H1 (cell line): Measurements from ENCODE around the gene THAP4. TPM values are rescaled to one million over a fixed set of nuclear protein-coding genes. Genes with fewer than 3 reads are reported as not detected.
A peak's percentile ranks its signal among the peaks of the same experiment; 100 is the strongest.

Experiments
- CTCF ChIA-PET: fragments of 300-600 bp; sonication (Branson Sonifier 250); formaldehyde crosslinking; loops from one replicate; lab custom pipeline; 2021; ENCODE audit not compliant: partially characterized antibody; lab: Charles Lee
- POLR2A ChIA-PET: fragments of 300-600 bp; sonication (Branson Sonifier 250); formaldehyde crosslinking; loops from one replicate; lab custom pipeline; 2021; ENCODE audit warnings: inconsistent platforms; ENCODE audit not compliant: partially characterized antibody; lab: Charles Lee
- DNase-seq, 2 experiments: peaks; one replicate each; pipeline versions ENCODE4 v3.0.0 to v3.0.0-alpha.2; 2010 to 2022; ENCODE audit warnings: low spot score in 2 of 2, low read depth in 1 of 2, mixed read lengths in 1 of 2
- FAIRE-seq: peaks from 2 replicates; lab custom pipeline; 2011; peaks lifted over from hg19 to GRCh38; lab: Jason Lieb, UNC
- H2AFZ ChIP-seq: 2 replicates; pipeline ENCODE4 v1.8.1; 2012; ENCODE audit warnings: low read length, inconsistent platforms
- H2AK5ac ChIP-seq: 2 replicates; pipeline ENCODE4 v1.6.1; 2013; ENCODE audit warnings: low read depth, low read length
- H2BK120ac ChIP-seq: replicated peaks from 2 replicates; pipeline ENCODE3; 2013; ENCODE audit warnings: low read depth, low read length, inconsistent platforms
- H2BK12ac ChIP-seq: 2 replicates; pipeline ENCODE4 v1.6.1; 2013; ENCODE audit warnings: low read depth, low read length
- H2BK15ac ChIP-seq: 2 replicates; pipeline ENCODE4 v1.6.1; 2013; ENCODE audit warnings: low read length
- H2BK20ac ChIP-seq: 2 replicates; pipeline ENCODE4 v1.6.1; 2013; ENCODE audit warnings: low read length
- H2BK5ac ChIP-seq: 2 replicates; pipeline ENCODE4 v1.6.1; 2013; ENCODE audit warnings: low read depth, low read length
- H3K14ac ChIP-seq: 2 replicates; pipeline ENCODE4 v1.6.1; 2013; ENCODE audit warnings: inconsistent platforms; ENCODE audit not compliant: insufficient read length
- H3K18ac ChIP-seq: 2 replicates; pipeline ENCODE4 v1.6.1; 2013; ENCODE audit warnings: low read length; ENCODE audit errors: extremely low read depth
- H3K23ac ChIP-seq: 2 replicates; pipeline ENCODE4 v1.6.1; 2013; ENCODE audit warnings: inconsistent platforms; ENCODE audit not compliant: insufficient read length
- H3K23me2 ChIP-seq: 2 replicates; pipeline ENCODE4 v1.6.1; 2013; ENCODE audit warnings: low read depth, low read length
- H3K27ac ChIP-seq: 2 replicates; pipeline ENCODE4 v1.6.1; 2011; ENCODE audit warnings: low read depth, low read length, inconsistent platforms
- H3K27me3 ChIP-seq, 4 experiments: replicated peaks in 1 of 4; 1 replicate in 1 of 4; 2 replicates in 3 of 4; pipeline versions ENCODE4 v1.6.1 to v1.8.1; 2011 to 2013; ENCODE audit warnings: low read length in 3 of 4, mild to moderate bottlenecking in 3 of 4, inconsistent platforms in 2 of 4, mixed read lengths in 2 of 4, moderate library complexity in 1 of 4; ENCODE audit not compliant: control insufficient read depth in 3 of 4, insufficient read depth in 3 of 4; ENCODE audit errors: extremely low read depth in 1 of 4
- H3K36me3 ChIP-seq, 4 experiments: 2 replicates each; pipeline versions ENCODE4 v1.6.1 to v1.8.1; 2011 to 2013; ENCODE audit warnings: mild to moderate bottlenecking in 4 of 4, low read length in 3 of 4, moderate library complexity in 2 of 4, control low read depth in 1 of 4, inconsistent platforms in 1 of 4; ENCODE audit not compliant: insufficient read depth in 4 of 4, control insufficient read depth in 2 of 4
- H3K4ac ChIP-seq: replicated peaks from 2 replicates; pipeline ENCODE3; 2013; ENCODE audit warnings: low read length, low read depth, mixed read lengths, inconsistent platforms; ENCODE audit not compliant: insufficient read length
- H3K4me1 ChIP-seq, 4 experiments: replicated peaks in 1 of 4; 1 replicate in 1 of 4; 2 replicates in 3 of 4; pipeline versions ENCODE4 v1.6.1 to v1.8.1; 2011 to 2013; ENCODE audit warnings: low read length in 3 of 4, inconsistent platforms in 2 of 4, mixed read lengths in 1 of 4; ENCODE audit not compliant: insufficient read depth in 4 of 4, control insufficient read depth in 3 of 4
- H3K4me2 ChIP-seq, 2 experiments: 2 replicates each; pipeline versions ENCODE4 v1.6.1 to v1.8.1; 2011 to 2013; ENCODE audit warnings: low read depth in 2 of 2, low read length in 2 of 2, control low read depth in 1 of 2, inconsistent platforms in 1 of 2, mild to moderate bottlenecking in 1 of 2; ENCODE audit not compliant: insufficient read depth in 1 of 2
- H3K4me3 ChIP-seq, 4 experiments: fragments of 200-600, 300-600 bp in 1 of 4; sonication (generic), shearing (Covaris generic), sonication (Bioruptor Twin) in 1 of 4; 2 replicates each; pipeline versions ENCODE4 v1.5.1 to v1.8.1; 2011 to 2016; ENCODE audit warnings: low read length in 4 of 4, low read depth in 3 of 4, control low read depth in 2 of 4, inconsistent platforms in 2 of 4, mild to moderate bottlenecking in 2 of 4, mixed read lengths in 1 of 4, moderate library complexity in 1 of 4; ENCODE audit not compliant: insufficient read depth in 2 of 4; ENCODE audit errors: extremely low read depth in 1 of 4
- H3K56ac ChIP-seq: replicated peaks from 2 replicates; pipeline ENCODE3; 2013; ENCODE audit warnings: low read depth, mild to moderate bottlenecking, mixed read lengths, low read length, inconsistent platforms; ENCODE audit not compliant: insufficient read length
- H3K79me1 ChIP-seq: 2 replicates; pipeline ENCODE4 v1.6.1; 2013; ENCODE audit warnings: low read depth, low read length, control low read depth
- H3K79me2 ChIP-seq, 2 experiments: 2 replicates each; pipeline versions ENCODE4 v1.6.1 to v1.8.1; 2012 to 2013; ENCODE audit warnings: low read length in 2 of 2, mild to moderate bottlenecking in 2 of 2, inconsistent platforms in 1 of 2; ENCODE audit not compliant: insufficient read depth in 2 of 2, control insufficient read depth in 1 of 2
- H3K9ac ChIP-seq, 4 experiments: replicated peaks in 1 of 4; 1 replicate in 1 of 4; 2 replicates in 3 of 4; pipeline versions ENCODE4 v1.6.1 to v1.8.1; 2011 to 2013; ENCODE audit warnings: low read depth in 3 of 4, low read length in 3 of 4, control low read depth in 2 of 4, mild to moderate bottlenecking in 2 of 4, moderate library complexity in 2 of 4, inconsistent platforms in 1 of 4; ENCODE audit errors: extremely low read depth in 1 of 4
- H3K9me3 ChIP-seq, 2 experiments: 2 replicates each; pipeline versions ENCODE4 v1.6.1 to v1.8.1; 2012 to 2013; ENCODE audit warnings: mild to moderate bottlenecking in 2 of 2, moderate library complexity in 2 of 2, control low read depth in 1 of 2, inconsistent platforms in 1 of 2, low read depth in 1 of 2, low read length in 1 of 2, mixed read lengths in 1 of 2; ENCODE audit not compliant: insufficient read depth in 2 of 2
- H4K20me1 ChIP-seq, 2 experiments: replicated peaks in 1 of 2; 2 replicates each; pipeline versions ENCODE3 to v1.8.1; 2011 to 2013; ENCODE audit warnings: inconsistent platforms in 2 of 2, low read length in 2 of 2, mild to moderate bottlenecking in 1 of 2; ENCODE audit not compliant: insufficient read depth in 2 of 2, control insufficient read depth in 1 of 2
- H4K5ac ChIP-seq: 2 replicates; pipeline ENCODE4 v1.6.1; 2013; ENCODE audit warnings: low read length, low read depth, mixed read lengths, inconsistent platforms; ENCODE audit not compliant: insufficient read length
- H4K8ac ChIP-seq: 2 replicates; pipeline ENCODE4 v1.8.0; 2013; ENCODE audit warnings: mild to moderate bottlenecking, moderate library complexity, low read length, inconsistent platforms; ENCODE audit not compliant: insufficient read depth; ENCODE audit errors: extremely low read depth
- H4K91ac ChIP-seq: replicated peaks from 2 replicates; pipeline ENCODE3; 2013; ENCODE audit warnings: low read length, mixed read lengths, inconsistent platforms; ENCODE audit not compliant: insufficient read length
- CBX5 ChIP-seq: fragments of 300-800, 300-1000 bp; sonication (generic); IDR thresholded peaks from 2 replicates; pipeline ENCODE4 v1.7.1; 2016; ENCODE audit warnings: antibody characterized with exemption, low read length, low read depth
- CHD1 ChIP-seq: IDR thresholded peaks from 2 replicates; pipeline ENCODE4 v1.6.1; 2012; ENCODE audit warnings: low read depth, low read length, improper control_type of control experiment
- KDM4A ChIP-seq: IDR thresholded peaks from one replicate; pipeline ENCODE4 v1.7.1; 2012; ENCODE audit warnings: low read depth, mild to moderate bottlenecking, moderate library complexity, low read length, inconsistent platforms; ENCODE audit not compliant: severe bottlenecking
- POU5F1 ChIP-seq: IDR thresholded peaks from 2 replicates; pipeline ENCODE4 v1.6.1; 2011; ENCODE audit warnings: low read depth, mild to moderate bottlenecking, low read length, moderate library complexity
- RAD21 ChIP-seq, 2 experiments: IDR thresholded peaks in 1 of 2; conservative IDR thresholded peaks in 1 of 2; 2 replicates each; pipeline ENCODE4 v1.6.1; 2011; ENCODE audit warnings: low read depth in 2 of 2, low read length in 2 of 2, improper control_type of control experiment in 1 of 2, inconsistent platforms in 1 of 2, mild to moderate bottlenecking in 1 of 2, moderate library complexity in 1 of 2
- RBBP5 ChIP-seq: IDR thresholded peaks from 2 replicates; pipeline ENCODE4 v1.7.1; 2012; ENCODE audit warnings: low read depth, mild to moderate bottlenecking, inconsistent platforms, low read length, moderate library complexity, borderline replicate concordance
- WGBS, 2 experiments: shearing (Covaris generic) in 1 of 2; methylation state at CpG; one replicate each; pipeline versions ENCODE4 v1.1.6 to v1.1.7; 2013 to 2015; ENCODE audit warnings: low lambda C conversion rate in 2 of 2, mixed read lengths in 2 of 2, inconsistent platforms in 1 of 2, low coverage in 1 of 2, missing lambda C conversion rate in 1 of 2; ENCODE audit not compliant: insufficient replicate concordance in 2 of 2, insufficient coverage in 1 of 2, insufficient read length in 1 of 2; ENCODE audit errors: extremely low coverage in 1 of 2, missing lambda C conversion rate in 1 of 2; 5-methylcytosine and 5-hydroxymethylcytosine counted together
- polyA plus RNA-seq, 7 experiments: library from polyadenylated mRNA; depleted of rRNA in 3 of 7; stranded (reverse) in 5 of 7; unstranded in 2 of 7; fragments of >200 nt in 5 of 7; fragments of 200-250 nt in 2 of 7; gene quantifications; 1 replicate in 5 of 7; 2 replicates in 1 of 7; 4 replicates in 1 of 7; pipeline versions ENCODE4 v1.2.1 to v1.2.3, GENCODE V29; 2011 to 2013; ENCODE audit warnings: missing spikeins in 2 of 7, mixed read lengths in 2 of 7
- total RNA-seq: library from RNA; stranded (reverse); fragmentation: NEBNext Ultra II Directional; extraction: Animal tissue kit (Norgen Biotek cat#: 25700); gene quantifications from 2 replicates; pipeline ENCODE4 v1.2.1, GENCODE V29; 2021
- TF ChIP-seq, protein P1 (sequence below): IDR thresholded peaks from 2 replicates; pipeline ENCODE4 v1.6.1; 2012; ENCODE audit warnings: inconsistent platforms

THAP4 gene
- total and polyA plus RNA-seq, 2 of the 8 experiments (the other 6 are each of a cell fraction or from before 2014, with no cell fraction given): 78.9 to 83.6 TPM

GRCh38 chr2:241640165-241640795 is 3.3 kb upstream of the THAP4 start:
- H3K23ac ChIP-seq: no peak overlapping the region
- H3K14ac ChIP-seq: no peak overlapping the region
- ChIA-PET CTCF (interaction anchor here (2.5 kb wide), 1 partner anchor 19 kb away, joined by 9 read pairs; no protein-coding TSS in a partner anchor), POLR2A (interaction anchor here (0.9 to 1.5 kb wide), 2 partner anchors 61 to 132 kb away, joined by 3 to 4 read pairs; partner anchors contain the start of genes ING5 and STK25)
- no peaks in the 10 kb centered on the region for H3K9me3 ChIP-seq
- no peak overlapping the region for H3K27ac ChIP-seq
- no peaks in the 10 kb centered on the region for H3K27me3 ChIP-seq
- no peak overlapping the region for H2BK15ac ChIP-seq
- H4K8ac ChIP-seq: no peak overlapping the region
- H3K4me3 ChIP-seq: no peak overlapping the region
- peaks cover 4% of the 10 kb centered on the region; the same call in 1 of the 2 replicates for H3K23me2 ChIP-seq
- DNase-seq: no peak
- H2AK5ac ChIP-seq: no peak overlapping the region
- no peak overlapping the region for H4K91ac ChIP-seq
- H2BK12ac ChIP-seq: no peak overlapping the region
- WGBS, 2 experiments: 90% methylated on average over 8 of the region's 8 CpGs; no CpG with 5 or more reads in 1 of the 2 experiments
- no peak overlapping the region for H2BK120ac ChIP-seq
- peaks cover 0 to 7% (median 3%) of the 10 kb centered on the region in 4 experiments; a peak in 4 of 8 replicates for H3K36me3 ChIP-seq
- H3K4me2 ChIP-seq: no peak overlapping the region; a peak in 1 of 4 replicates
- H3K9ac ChIP-seq: peak overlapping the region in 1 of 4 experiments; percentile 14; a peak in 1 of 7 replicates
- peaks cover 27 to 34% of the 10 kb centered on the region in 2 experiments for H4K20me1 ChIP-seq
- H3K79me2 ChIP-seq: peaks cover 35 to 79% of the 10 kb centered on the region in 2 experiments
- no peak for FAIRE-seq
- peaks cover 0 to 10% (median 6%) of the 10 kb centered on the region in 4 experiments; a peak in 6 of 7 replicates for H3K4me1 ChIP-seq
- no peak overlapping the region for H2BK20ac ChIP-seq
- no peak overlapping the region for H2AFZ ChIP-seq
- H3K4ac ChIP-seq: no peak overlapping the region
- TF ChIP-seq, protein P1, sequence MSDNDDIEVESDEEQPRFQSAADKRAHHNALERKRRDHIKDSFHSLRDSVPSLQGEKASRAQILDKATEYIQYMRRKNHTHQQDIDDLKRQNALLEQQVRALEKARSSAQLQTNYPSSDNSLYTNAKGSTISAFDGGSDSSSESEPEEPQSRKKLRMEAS: no peak
- TF ChIP-seq CHD1 (no peak), CBX5 (no peak), POU5F1 (no peak), RBBP5 (no peak), RAD21 (IDR thresholded peaks at IDR 0.05 in 1 of 2, conservative IDR thresholded peaks at IDR 0.05 in 1 of 2; ENCODE audit: low read depth in 2 of 2, low read length in 2 of 2) (no peak), KDM4A (no peak)
- H2BK5ac ChIP-seq: no peak overlapping the region
- no peak overlapping the region for H4K5ac ChIP-seq
- peaks cover 28% of the 10 kb centered on the region for H3K79me1 ChIP-seq
- H3K18ac ChIP-seq: no peak overlapping the region
- no peak overlapping the region for H3K56ac ChIP-seq
